ENCODE results near the gene TRIM22.

TRIM22 gene

GRCh38 chr11:5663511-5663910 is 26.1 kb upstream of the TRIM22 start:
- no peak overlapping the region for H3K27ac ChIP-seq (ENCODE audit: low read length)
- no peaks in the 10 kb centered on the region for H3K9me2 ChIP-seq (replicated peaks; ENCODE audit: insufficient read depth, low read length)
- H4K20me1 ChIP-seq (ENCODE audit: insufficient read depth, low read length): no peaks in the 10 kb centered on the region
- no peaks in the 10 kb centered on the region for H3F3A ChIP-seq (ENCODE audit: insufficient read depth, low read length)
- TF ChIP-seq EZH2phosphoT487 (IDR thresholded peaks at IDR 0.05; ENCODE audit: low read length) (no peak), EZH2 (optimal IDR thresholded peaks at IDR 0.05; ENCODE audit: low read depth, low read length) (no peak), CTCF (IDR thresholded peaks at IDR 0.05; ENCODE audit: low read length) (no peak)
- H3K9ac ChIP-seq (ENCODE audit: low read length): no peak overlapping the region
- H3K9me3 ChIP-seq (replicated peaks; ENCODE audit: insufficient read depth, low read length): no peaks in the 10 kb centered on the region
- H2AFZ ChIP-seq (ENCODE audit: low read length): no peak overlapping the region
- no peaks in the 10 kb centered on the region for H3K79me2 ChIP-seq (ENCODE audit: low read length)
- H3K27me3 ChIP-seq (replicated peaks; ENCODE audit: insufficient read depth, low read length): no peaks in the 10 kb centered on the region
- no peak overlapping the region for H3K4me3 ChIP-seq (ENCODE audit: low read length)
- no peaks in the 10 kb centered on the region for H3K4me1 ChIP-seq (ENCODE audit: low read length)
- no peak for DNase-seq
- no peak overlapping the region for H3K4me2 ChIP-seq (ENCODE audit: low read depth, low read length)
- H3K36me3 ChIP-seq (replicated peaks; ENCODE audit: insufficient read depth, low read length): no peaks in the 10 kb centered on the region

DNA sequence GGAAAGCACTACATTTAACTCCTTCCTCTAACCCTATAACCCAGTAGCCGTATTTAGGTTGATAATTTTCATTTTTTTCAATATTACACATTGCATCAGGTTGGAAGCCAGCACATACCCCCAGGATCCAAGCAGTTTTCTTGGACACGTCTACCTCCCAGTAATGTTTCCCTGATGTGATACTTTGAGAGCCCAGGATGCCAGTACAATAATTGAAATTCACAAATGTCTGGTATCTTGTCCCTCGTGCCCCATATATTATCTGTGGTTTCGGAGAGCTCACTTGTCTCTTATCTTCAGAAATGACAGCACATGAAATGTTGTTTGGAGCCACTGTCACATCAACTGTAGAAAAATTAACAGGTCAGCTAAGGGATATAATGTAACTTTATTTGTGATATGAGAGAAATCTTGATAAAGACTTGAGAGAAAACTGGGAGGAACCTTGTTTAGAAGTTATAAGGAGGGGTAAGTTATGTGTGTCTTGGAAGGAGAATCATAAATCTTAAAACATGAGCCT is 24.5 kb upstream of the TRIM22 start:
- no peaks in the 10 kb centered on the region for H3K4me1 ChIP-seq (ENCODE audit: low read length)
- no peaks in the 10 kb centered on the region for H3K36me3 ChIP-seq (replicated peaks; ENCODE audit: insufficient read depth, low read length)
- TF ChIP-seq CTCF (IDR thresholded peaks at IDR 0.05; ENCODE audit: low read length): no peak
- TF ChIP-seq EZH2 (optimal IDR thresholded peaks at IDR 0.05; ENCODE audit: low read depth, low read length): no peak
- no peak for TF ChIP-seq EZH2phosphoT487 (IDR thresholded peaks at IDR 0.05; ENCODE audit: low read length)
- no peak overlapping the region for H3K9ac ChIP-seq (ENCODE audit: low read length)
- H3K9me2 ChIP-seq (replicated peaks; ENCODE audit: insufficient read depth, low read length): no peaks in the 10 kb centered on the region
- no peaks in the 10 kb centered on the region for H3K27me3 ChIP-seq (replicated peaks; ENCODE audit: insufficient read depth, low read length)
- no peaks in the 10 kb centered on the region for H3K79me2 ChIP-seq (ENCODE audit: low read length)
- no peak overlapping the region for H2AFZ ChIP-seq (ENCODE audit: low read length)
- no peak overlapping the region for H3K4me2 ChIP-seq (ENCODE audit: low read depth, low read length)
- H4K20me1 ChIP-seq (ENCODE audit: insufficient read depth, low read length): no peaks in the 10 kb centered on the region
- H3K4me3 ChIP-seq (ENCODE audit: low read length): no peak overlapping the region
- H3K9me3 ChIP-seq (replicated peaks; ENCODE audit: insufficient read depth, low read length): no peaks in the 10 kb centered on the region
- no peak for DNase-seq
- no peaks in the 10 kb centered on the region for H3F3A ChIP-seq (ENCODE audit: insufficient read depth, low read length)
- H3K27ac ChIP-seq (ENCODE audit: low read length): no peak overlapping the region

- TF ChIP-seq EZH2phosphoT487 (IDR thresholded peaks at IDR 0.05; ENCODE audit: low read length): no peak
- no peak for TF ChIP-seq EZH2 (optimal IDR thresholded peaks at IDR 0.05; ENCODE audit: low read depth, low read length)
- no peak for TF ChIP-seq CTCF (IDR thresholded peaks at IDR 0.05; ENCODE audit: low read length)
- H3K4me2 ChIP-seq (ENCODE audit: low read depth, low read length): no peak overlapping the region
- no peaks in the 10 kb centered on the region for H3K36me3 ChIP-seq (replicated peaks; ENCODE audit: insufficient read depth, low read length)
- H2AFZ ChIP-seq (ENCODE audit: low read length): no peak overlapping the region
- H3K4me1 ChIP-seq (ENCODE audit: low read length): no peaks in the 10 kb centered on the region
- H3K4me3 ChIP-seq (ENCODE audit: low read length): no peak overlapping the region
- no peaks in the 10 kb centered on the region for H3K79me2 ChIP-seq (ENCODE audit: low read length)
- no peaks in the 10 kb centered on the region for H3K9me2 ChIP-seq (replicated peaks; ENCODE audit: insufficient read depth, low read length)
- no peaks in the 10 kb centered on the region for H4K20me1 ChIP-seq (ENCODE audit: insufficient read depth, low read length)
- no peak overlapping the region for H3K27ac ChIP-seq (ENCODE audit: low read length)
- DNase-seq: no peak
- no peaks in the 10 kb centered on the region for H3K9me3 ChIP-seq (replicated peaks; ENCODE audit: insufficient read depth, low read length)
- no peaks in the 10 kb centered on the region for H3K27me3 ChIP-seq (replicated peaks; ENCODE audit: insufficient read depth, low read length)
- no peaks in the 10 kb centered on the region for H3F3A ChIP-seq (ENCODE audit: insufficient read depth, low read length)
- no peak overlapping the region for H3K9ac ChIP-seq (ENCODE audit: low read length)
Measured at GRCh38 chr11:5665746-5666401, 23.7 kb upstream of the TRIM22 start.
